ENCODE measurements around the gene HES5.
"Not testable (repeated sequence)": the region's sequence is repeated elsewhere in the genome, so short reads cannot be mapped to it uniquely, and the experiment has no call there.

HES5 gene

DNA sequence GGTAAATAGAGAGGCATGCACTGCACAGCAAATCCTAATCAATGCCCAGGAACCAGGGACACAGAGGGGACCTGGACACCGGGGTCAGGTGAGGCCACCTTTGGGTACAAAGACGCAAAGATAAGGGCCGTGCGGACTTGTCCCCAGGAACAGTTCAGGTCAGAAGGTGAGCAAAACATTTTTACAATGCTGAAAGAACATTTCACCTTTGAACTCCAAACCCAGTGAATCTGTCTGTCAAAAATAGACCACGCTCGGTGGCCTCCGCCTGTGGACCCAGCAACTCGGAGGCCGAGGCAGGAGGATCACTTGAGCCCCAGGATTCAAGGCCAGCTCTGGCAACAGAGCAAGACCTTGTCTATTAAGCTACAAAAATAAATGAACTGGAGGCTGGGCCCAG, 41.3 kb upstream of the HES5 start:
- H3K4me3 ChIP-seq (ENCODE audit: control insufficient read depth, low read depth, low read length) = no peak overlapping the region
- no peak for DNase-seq (ENCODE audit: low read depth)

DNA sequence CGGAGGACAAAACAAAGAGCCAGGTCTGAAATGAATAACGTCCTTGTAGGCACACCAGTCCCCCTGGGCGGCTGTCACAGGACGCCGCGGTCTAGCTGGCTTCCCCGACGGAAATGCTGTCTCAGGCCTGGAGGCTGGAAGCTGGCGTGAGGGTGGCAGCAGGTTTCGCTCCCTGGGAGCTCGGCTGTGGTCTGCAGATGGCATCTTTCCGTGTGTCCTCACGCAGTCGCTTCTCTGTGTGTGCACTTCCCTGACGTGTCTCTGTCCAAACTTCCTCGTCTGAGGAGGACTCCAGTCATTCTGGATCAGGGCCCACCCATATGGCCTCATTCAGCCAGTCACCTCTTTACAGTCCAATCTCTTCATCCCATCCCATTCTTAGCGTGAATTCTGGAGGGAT, 40.3 kb upstream of the HES5 start:
- no peak for DNase-seq (ENCODE audit: low read depth)
- TF ChIP-seq, protein P1, sequence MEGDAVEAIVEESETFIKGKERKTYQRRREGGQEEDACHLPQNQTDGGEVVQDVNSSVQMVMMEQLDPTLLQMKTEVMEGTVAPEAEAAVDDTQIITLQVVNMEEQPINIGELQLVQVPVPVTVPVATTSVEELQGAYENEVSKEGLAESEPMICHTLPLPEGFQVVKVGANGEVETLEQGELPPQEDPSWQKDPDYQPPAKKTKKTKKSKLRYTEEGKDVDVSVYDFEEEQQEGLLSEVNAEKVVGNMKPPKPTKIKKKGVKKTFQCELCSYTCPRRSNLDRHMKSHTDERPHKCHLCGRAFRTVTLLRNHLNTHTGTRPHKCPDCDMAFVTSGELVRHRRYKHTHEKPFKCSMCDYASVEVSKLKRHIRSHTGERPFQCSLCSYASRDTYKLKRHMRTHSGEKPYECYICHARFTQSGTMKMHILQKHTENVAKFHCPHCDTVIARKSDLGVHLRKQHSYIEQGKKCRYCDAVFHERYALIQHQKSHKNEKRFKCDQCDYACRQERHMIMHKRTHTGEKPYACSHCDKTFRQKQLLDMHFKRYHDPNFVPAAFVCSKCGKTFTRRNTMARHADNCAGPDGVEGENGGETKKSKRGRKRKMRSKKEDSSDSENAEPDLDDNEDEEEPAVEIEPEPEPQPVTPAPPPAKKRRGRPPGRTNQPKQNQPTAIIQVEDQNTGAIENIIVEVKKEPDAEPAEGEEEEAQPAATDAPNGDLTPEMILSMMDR (conservative IDR thresholded peaks at IDR 0.05; ENCODE audit: control insufficient read depth, insufficient read depth, low read depth, low read length) = no peak
- H3K4me3 ChIP-seq (ENCODE audit: control insufficient read depth, low read depth, low read length) = no peak overlapping the region

More for the DNA sequence above, 41.3 kb upstream of the HES5 start:
- TF ChIP-seq, protein P1 (conservative IDR thresholded peaks at IDR 0.05; ENCODE audit: control insufficient read depth, insufficient read depth, low read depth, low read length) = no peak

DNA sequence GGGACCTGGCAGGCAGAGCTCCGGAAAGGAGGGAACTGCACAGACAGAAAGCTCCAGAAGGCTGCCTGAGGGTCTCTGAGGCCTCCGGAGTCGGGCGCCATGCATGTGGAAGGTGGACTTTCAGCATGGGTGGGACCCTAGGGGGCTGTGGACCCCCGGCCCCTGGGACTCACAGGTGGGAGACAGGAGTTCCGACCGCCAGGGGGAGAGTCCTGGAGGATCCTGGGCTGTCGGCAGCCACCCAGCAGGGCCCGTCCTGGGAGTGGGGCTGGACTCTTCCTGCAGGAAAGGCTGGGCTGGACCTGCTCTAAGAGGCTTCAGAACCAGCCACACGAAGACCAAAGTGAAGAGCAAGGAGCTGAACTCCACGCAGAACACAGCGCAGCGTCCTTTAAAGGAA, 39.6 kb upstream of the HES5 start:
- DNase-seq (ENCODE audit: low read depth); H3K4me3 ChIP-seq (ENCODE audit: control insufficient read depth, low read depth, low read length): not testable (repeated sequence)

DNA sequence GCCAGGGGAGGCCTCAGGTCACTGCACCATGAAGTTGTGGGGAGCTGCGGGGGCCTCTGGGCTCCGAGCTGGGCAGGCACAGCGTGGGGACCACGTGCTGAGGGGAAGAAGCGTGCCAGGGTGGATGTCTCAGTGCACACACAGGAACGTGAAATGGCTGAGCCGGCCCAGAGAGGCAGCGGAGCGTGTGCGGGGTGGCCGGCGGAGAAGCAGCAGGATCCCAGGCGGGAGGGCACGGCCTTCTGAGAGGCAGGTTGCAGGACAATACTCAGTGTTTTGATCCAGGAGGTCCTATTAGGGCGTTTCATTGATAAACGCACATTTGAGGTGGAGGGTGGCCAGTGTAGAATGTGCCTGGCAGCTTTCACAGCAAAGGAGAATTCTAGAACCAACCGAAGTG, 39.0 kb upstream of the HES5 start:
- DNase-seq (ENCODE audit: low read depth) = no peak
- H3K4me3 ChIP-seq (ENCODE audit: control insufficient read depth, low read depth, low read length) = no peak overlapping the region
- TF ChIP-seq, protein P1 (conservative IDR thresholded peaks at IDR 0.05; ENCODE audit: control insufficient read depth, insufficient read depth, low read depth, low read length) = no peak

DNA sequence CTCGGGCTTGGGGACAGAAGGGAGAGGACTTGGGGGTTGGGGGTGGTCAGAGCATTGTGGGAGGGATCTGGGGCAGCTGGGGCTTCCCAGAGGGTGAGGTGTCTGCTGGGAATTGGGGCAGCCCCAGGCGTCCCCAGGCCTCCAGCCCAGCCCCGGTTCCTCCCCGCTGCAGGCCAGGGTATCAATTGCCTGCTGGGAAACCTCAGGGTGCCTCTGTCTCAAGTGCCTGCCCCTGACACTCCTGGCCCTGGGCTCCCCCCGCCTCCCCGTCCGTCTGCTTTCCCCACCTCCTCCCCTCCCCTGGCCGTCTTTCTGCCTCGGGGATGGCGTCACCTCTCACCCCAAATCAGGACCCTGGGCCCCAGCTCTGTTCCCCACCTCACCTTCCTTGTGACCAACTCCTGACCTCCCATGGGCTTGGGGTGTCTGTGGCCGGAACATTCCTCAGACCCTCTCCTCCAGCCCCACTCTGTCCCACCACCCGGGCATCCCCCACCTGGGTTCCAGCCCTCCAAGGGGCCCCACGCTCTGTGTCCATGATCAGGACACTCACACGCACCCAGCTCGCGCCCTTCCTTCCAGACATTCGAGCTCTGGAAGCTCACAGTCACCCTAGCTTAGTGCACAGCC, 38.2 kb upstream of the HES5 start:
- not testable (repeated sequence) for DNase-seq (ENCODE audit: low read depth); H3K4me3 ChIP-seq (ENCODE audit: control insufficient read depth, low read depth, low read length)

DNA sequence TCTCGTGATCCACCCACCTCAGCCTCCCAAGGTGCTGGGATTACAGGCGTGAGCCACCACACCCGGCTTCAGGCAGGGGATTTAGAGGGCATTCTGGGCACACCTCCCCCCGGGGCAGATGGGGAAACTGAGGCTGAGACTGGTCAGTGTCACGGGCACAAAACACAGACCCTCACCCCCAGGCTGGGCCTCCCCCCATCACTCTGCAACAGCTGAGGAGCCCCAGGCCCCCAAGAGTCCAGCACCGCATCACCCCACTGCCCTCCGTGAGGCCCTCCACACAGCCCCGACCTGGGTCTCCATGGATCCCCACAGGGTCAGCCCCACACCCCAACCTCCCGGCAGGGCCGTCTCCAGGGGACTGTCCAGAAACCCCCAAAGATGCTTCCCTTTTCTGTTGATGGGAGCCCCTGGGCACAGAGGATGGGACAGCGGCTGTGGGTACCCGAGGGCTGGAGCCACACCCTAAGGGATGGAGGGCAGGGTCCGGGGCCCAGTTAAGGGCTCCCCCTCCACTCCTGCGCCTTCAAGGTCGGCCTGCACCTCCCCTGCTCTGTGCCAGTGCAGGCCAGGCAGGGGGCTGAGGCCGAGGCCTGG, 37.1 kb upstream of the HES5 start:
- TF ChIP-seq, protein P1 (conservative IDR thresholded peaks at IDR 0.05; ENCODE audit: control insufficient read depth, insufficient read depth, low read depth, low read length) = no peak
- no peak for DNase-seq (ENCODE audit: low read depth)
- no peak overlapping the region for H3K4me3 ChIP-seq (ENCODE audit: control insufficient read depth, low read depth, low read length)

DNA sequence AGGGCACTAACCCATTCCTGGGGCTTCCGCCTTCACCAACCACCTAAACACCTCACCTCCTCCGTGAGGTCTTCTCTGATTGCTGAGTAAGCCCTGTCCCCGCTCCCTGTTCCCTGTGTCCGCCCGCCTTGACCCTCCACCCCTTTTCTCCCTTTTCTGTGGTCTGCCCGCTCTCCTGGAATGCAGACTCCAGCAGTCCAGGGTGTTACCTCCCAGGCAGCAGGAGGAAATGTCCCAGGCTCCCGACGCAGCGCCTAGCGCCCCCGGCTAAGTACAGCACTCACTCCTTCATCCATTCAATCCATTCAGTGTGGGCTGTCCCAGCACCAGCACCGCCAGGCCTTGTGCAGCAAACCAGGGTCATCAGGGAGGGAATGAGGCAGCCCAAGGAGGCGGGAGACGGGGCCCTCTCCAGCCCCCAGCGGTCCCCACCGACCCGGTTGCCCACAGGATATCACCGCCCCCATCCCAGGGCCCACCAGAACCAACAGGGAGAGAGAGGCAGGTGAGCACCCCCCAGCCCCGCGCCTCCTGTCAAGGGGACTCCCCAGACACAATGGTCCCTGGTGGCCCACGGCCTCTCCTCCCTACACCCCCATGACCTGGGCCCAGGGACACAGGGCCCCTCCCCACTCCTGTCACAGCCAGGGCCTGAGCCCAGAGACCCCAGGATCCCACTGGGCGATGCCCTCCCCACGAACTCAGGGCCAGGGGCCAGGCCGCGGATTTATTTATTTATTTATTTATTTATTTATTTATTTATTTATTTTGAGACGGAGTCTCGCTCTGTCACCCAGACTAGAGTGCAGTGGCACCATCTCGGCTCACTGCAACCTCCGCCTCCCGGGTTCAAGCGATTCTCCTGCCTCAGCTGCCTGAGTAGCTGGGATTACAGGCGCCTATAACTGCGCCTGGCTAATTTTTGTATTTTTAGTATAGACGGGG, 36.3 kb upstream of the HES5 start:
- no peak for DNase-seq (ENCODE audit: low read depth)
- H3K4me3 ChIP-seq (ENCODE audit: control insufficient read depth, low read depth, low read length) = no peak overlapping the region
- TF ChIP-seq, protein P1 (conservative IDR thresholded peaks at IDR 0.05; ENCODE audit: control insufficient read depth, insufficient read depth, low read depth, low read length) = no peak

Measured in fibroblast of mammary gland (primary cell).